GM21367 (cell line): ENCODE results near the gene CIART.
"Not testable (repeated sequence)": the region's sequence is repeated elsewhere in the genome, so short reads cannot be mapped to it uniquely, and the experiment has no call there.

Source experiments
- ATAC-seq: cut with Tn5 transposase; IDR thresholded peaks from one replicate; pipeline ENCODE4 v1.9.1; 2021; ENCODE audit not compliant: unreplicated experiment

Gene CIART

GRCh38 chr1:150308585-150308984 is 26.2 kb downstream of the CIART start:
- not testable (repeated sequence) for ATAC-seq

- ATAC-seq: no peak
These were observed 27.6 kb downstream of the CIART start for GRCh38 chr1:150309758-150310508.

- no peak for ATAC-seq
These were observed 29.4 kb downstream of the CIART start for GRCh38 chr1:150311762-150312161.

GRCh38 chr1:150314691-150315090 is 32.3 kb downstream of the CIART start:
- ATAC-seq: not testable (repeated sequence)

- ATAC-seq: no peak
These were observed 38.3 kb downstream of the CIART start for GRCh38 chr1:150320667-150320978.

- ATAC-seq: no peak
These were observed 39.4 kb downstream of the CIART start for GRCh38 chr1:150321826-150322166.

GRCh38 chr1:150322310-150322709 is 40.0 kb downstream of the CIART start:
- ATAC-seq: no peak

- ATAC-seq: no peak
These were observed 50.4 kb downstream of the CIART start for GRCh38 chr1:150332651-150333290.
